Measurements from ENCODE around the gene C1QL2. TPM values are rescaled to one million over a fixed set of nuclear protein-coding genes. Genes with fewer than 3 reads are reported as not detected.

Gene C1QL2
- total RNA-seq, 3 donors from 2014 or later (not counting 1 experiment from before 2014, with no cell fraction given) = not detected

- H3K9me3 ChIP-seq (ENCODE audit: control insufficient read depth, insufficient read depth, low read length) = peaks cover 9% of the 10 kb centered on the region
- no peak for ATAC-seq
- no peak overlapping the region for H3K27ac ChIP-seq (ENCODE audit: low read length)
- no peak for DNase-seq
- no peaks in the 10 kb centered on the region for H3K36me3 ChIP-seq (ENCODE audit: control insufficient read depth, insufficient read depth, low read length)
- H3K9me3 Mint-ChIP-seq = peaks cover 5 to 9% of the 10 kb centered on the region in 2 donors
- no peaks in the 10 kb centered on the region for H3K36me3 Mint-ChIP-seq
- no peak overlapping the region for H3K27ac Mint-ChIP-seq
- H3K4me3 Mint-ChIP-seq = no peak overlapping the region
- H3K4me3 ChIP-seq (ENCODE audit: low read length) = no peak overlapping the region
- no peaks in the 10 kb centered on the region for H3K4me1 Mint-ChIP-seq
- WGBS (ENCODE audit: insufficient coverage) = 51% methylated on average over 3 of the region's 3 CpGs
- no peaks in the 10 kb centered on the region for H3K27me3 ChIP-seq (ENCODE audit: control insufficient read depth, insufficient read depth, low read length)
- TF ChIP-seq CTCF (IDR thresholded peaks at IDR 0.05) = no peak
- intact Hi-C loops (cut with micrococcal nuclease) = no loop called here
- H3K27me3 Mint-ChIP-seq (ENCODE audit: low read depth in 2 of 2) = peaks cover 9 to 17% of the 10 kb centered on the region in 2 donors
- no peaks in the 10 kb centered on the region for H3K4me1 ChIP-seq (ENCODE audit: control insufficient read depth, insufficient read depth, low read length)
Measured at GRCh38 chr2:119109866-119110265, 48.7 kb downstream of the C1QL2 start.

GRCh38 chr2:119108186-119108585 lies 50.4 kb downstream of the C1QL2 start:
- Mint-ChIP-seq H3K4me3 (no peak overlapping the region), H3K27ac (no peak overlapping the region), H3K4me1 (no peaks in the 10 kb centered on the region), H3K36me3 (no peaks in the 10 kb centered on the region), H3K9me3 (peaks cover 5 to 9% of the 10 kb centered on the region in 2 donors), H3K27me3 (ENCODE audit: low read depth in 2 of 2) (peaks cover 0 to 12% of the 10 kb centered on the region in 2 donors)
- TF ChIP-seq CTCF (IDR thresholded peaks at IDR 0.05) = no peak
- DNase-seq = no peak
- no peak overlapping the region for H3K4me3 ChIP-seq (ENCODE audit: low read length)
- no peaks in the 10 kb centered on the region for H3K36me3 ChIP-seq (ENCODE audit: control insufficient read depth, insufficient read depth, low read length)
- peaks cover 9% of the 10 kb centered on the region for H3K9me3 ChIP-seq (ENCODE audit: control insufficient read depth, insufficient read depth, low read length)
- no peaks in the 10 kb centered on the region for H3K4me1 ChIP-seq (ENCODE audit: control insufficient read depth, insufficient read depth, low read length)
- intact Hi-C loops (cut with micrococcal nuclease) = no loop called here
- WGBS (ENCODE audit: insufficient coverage) = 51% methylated on average over 3 of the region's 3 CpGs
- H3K27me3 ChIP-seq (ENCODE audit: control insufficient read depth, insufficient read depth, low read length) = no peaks in the 10 kb centered on the region
- ATAC-seq = no peak
- no peak overlapping the region for H3K27ac ChIP-seq (ENCODE audit: low read length)

GRCh38 chr2:119106301-119106897 lies 52.2 kb downstream of the C1QL2 start:
- H3K9me3 Mint-ChIP-seq = peaks cover 7 to 10% of the 10 kb centered on the region in 2 donors
- H3K27me3 Mint-ChIP-seq (ENCODE audit: low read depth in 2 of 2) = peaks cover 0 to 12% of the 10 kb centered on the region in 2 donors
- no peak overlapping the region for H3K4me3 Mint-ChIP-seq
- Histone ChIP-seq H3K4me3 (ENCODE audit: low read length) (no peak overlapping the region), H3K36me3 (ENCODE audit: control insufficient read depth, insufficient read depth, low read length) (no peaks in the 10 kb centered on the region), H3K4me1 (ENCODE audit: control insufficient read depth, insufficient read depth, low read length) (no peaks in the 10 kb centered on the region), H3K27ac (ENCODE audit: low read length) (no peak overlapping the region), H3K27me3 (ENCODE audit: control insufficient read depth, insufficient read depth, low read length) (no peaks in the 10 kb centered on the region), H3K9me3 (ENCODE audit: control insufficient read depth, insufficient read depth, low read length) (peaks cover 6% of the 10 kb centered on the region)
- peak in 1 of 2 donors; percentile 28 for DNase-seq
- no peaks in the 10 kb centered on the region for H3K36me3 Mint-ChIP-seq
- no peak for ATAC-seq
- H3K4me1 Mint-ChIP-seq = no peaks in the 10 kb centered on the region
- intact Hi-C loops (cut with micrococcal nuclease) = no loop called here
- H3K27ac Mint-ChIP-seq = no peak overlapping the region
- no peak for TF ChIP-seq CTCF (IDR thresholded peaks at IDR 0.05)
- WGBS (ENCODE audit: insufficient coverage) = 28% methylated on average over 4 of the region's 5 CpGs

Other genes with a start within 250 kb of the C1QL2 start
- under 1 TPM in 2 of 3 donors, not detected in 1; 0.38 to 0.75 TPM for gene MARCO, start 216.6 kb downstream of the C1QL2 start, total RNA-seq
- gene STEAP3, start 65.1 kb upstream of the C1QL2 start, total RNA-seq = 1 to 10 TPM; 1.7 to 2.5 (median 2.0) TPM
- gene C2orf76, start 208.1 kb upstream of the C1QL2 start, total RNA-seq = 10 to 100 TPM; 14.1 to 21.9 (median 20.5) TPM
- 100 to 1,000 TPM in 1 of 3 donors, 10 to 100 TPM in 2; 85.1 to 109 (median 93.2) TPM for gene DBI, start 208.2 kb upstream of the C1QL2 start, total RNA-seq

All from natural killer cell (primary cell).